ENCODE data around the gene MYO5C. TPM values are rescaled to one million over a fixed set of nuclear protein-coding genes. Genes with fewer than 3 reads are reported as not detected.

Gene MYO5C
- total and polyA plus RNA-seq, 2 of the 13 experiments (the other 11 are each of a cell fraction or from before 2014, with no cell fraction given), result 15.7 to 23.7 TPM

GRCh38 chr15:52318729-52319500, 23.3 kb upstream of the MYO5C start:
- no peak for FAIRE-seq
- no TSS peak for BruUV-seq (replicated peaks)
- no peak for TF ChIP-seq ZBTB26 (CRISPR knock-in tag; IDR thresholded peaks at IDR 0.05; ENCODE audit: borderline replicate concordance)
- no peak for TF ChIP-seq REST (IDR thresholded peaks at IDR 0.05; ENCODE audit: borderline replicate concordance in 1 of 2, low read depth in 1 of 2, low read length in 2 of 2)
- TF ChIP-seq HNF4A (CRISPR knock-in tag; IDR thresholded peaks at IDR 0.05), result no peak
- TF ChIP-seq KLF11 (CRISPR knock-in tag; IDR thresholded peaks at IDR 0.05), result no peak
- TF ChIP-seq FOXA3 (CRISPR knock-in tag; IDR thresholded peaks at IDR 0.05), result no peak
- TF ChIP-seq ZNF703 (CRISPR knock-in tag; IDR thresholded peaks at IDR 0.05; ENCODE audit: borderline replicate concordance), result no peak
- no peak for TF ChIP-seq ZZZ3 (CRISPR knock-in tag; IDR thresholded peaks at IDR 0.05; ENCODE audit: borderline replicate concordance)
- no peak for TF ChIP-seq ZNF354B (CRISPR knock-in tag; IDR thresholded peaks at IDR 0.05)
- no peak for TF ChIP-seq RELA (CRISPR knock-in tag; IDR thresholded peaks at IDR 0.05)
- no peak for TF ChIP-seq ZFP37 (CRISPR knock-in tag; IDR thresholded peaks at IDR 0.05; ENCODE audit: borderline replicate concordance)
- no peak for TF ChIP-seq ZNF770 (CRISPR knock-in tag; IDR thresholded peaks at IDR 0.05)
- no peak for TF ChIP-seq SNAPC2 (CRISPR knock-in tag; IDR thresholded peaks at IDR 0.05)
- no peak for TF ChIP-seq CBX1 (IDR thresholded peaks at IDR 0.05; ENCODE audit: low read depth)
- TF ChIP-seq SRSF1 (optimal IDR thresholded peaks at IDR 0.05; ENCODE audit: low read depth, low read length), result no peak
- no peak for TF ChIP-seq PAX8 (CRISPR knock-in tag; IDR thresholded peaks at IDR 0.05; ENCODE audit: borderline replicate concordance)
- Histone ChIP-seq H3K4me1 (ENCODE audit: insufficient read depth, low read length) (no peaks in the 10 kb centered on the region), H3K9me3 (ENCODE audit: low read length) (no peaks in the 10 kb centered on the region), H3K27ac (ENCODE audit: extremely low read length, insufficient read depth, low read length) (no peak overlapping the region), H3K27me3 (ENCODE audit: control insufficient read depth in 1 of 2, insufficient read depth in 2 of 2, low read length in 2 of 2) (no peaks in the 10 kb centered on the region), H3K36me3 (replicated peaks in 1 of 2; ENCODE audit: control insufficient read depth in 1 of 2, insufficient read depth in 2 of 2, low read length in 2 of 2) (peaks cover 2 to 9% of the 10 kb centered on the region in 2 experiments; a peak in 3 of 5 replicates), H3K4me2 (ENCODE audit: low read depth, low read length) (no peak overlapping the region), H4K20me1 (ENCODE audit: insufficient read depth, low read length) (no peaks in the 10 kb centered on the region), H3K4me3 (replicated peaks in 1 of 3; ENCODE audit: insufficient read depth in 1 of 3, low read depth in 2 of 3, low read length in 3 of 3) (no peak overlapping the region), H2AFZ (ENCODE audit: low read length) (no peak overlapping the region), H3K79me2 (ENCODE audit: insufficient read depth, low read length) (no peaks in the 10 kb centered on the region), H3K9ac (ENCODE audit: insufficient read depth, low read depth, low read length) (no peak overlapping the region)
- ATAC-seq, result no peak
- intact Hi-C loops (cut with micrococcal nuclease; ENCODE audit: unreplicated experiment), result no loop called here
- CTCF ChIA-PET (ENCODE audit: low intra/inter-chr PET ratio, low total read pairs), result no interaction called here
- in situ Hi-C loops (cut with HindIII; ENCODE audit: extremely low pct_ligation_motif_present, low pct_unique_long_range_greater_than_20kb), result no loop called here
- 94% methylated on average over 13 of the region's 13 CpGs for WGBS (ENCODE audit: low lambda C conversion rate)
- no peak for DNase-seq (ENCODE audit: low spot score)
- POLR2A ChIA-PET, result no interaction called here
